GM12878 (cell line): ENCODE data around the gene ADAMTSL3. TPM values are rescaled to one million over a fixed set of nuclear protein-coding genes. Genes with fewer than 3 reads are reported as not detected.

Experiments used
- ATAC-seq: fragments of 200-7000 bp; cut with Tn5 transposase; 3 replicates; pipeline ENCODE4 v1.9.1; 2020; ENCODE audit warnings: mild to moderate bottlenecking, moderate library complexity
- BruUV-seq: library from RNA; stranded (reverse); fragments of 400-500 nt; replicated peaks from 2 replicates; lab custom pipeline; 2021; lab: Mats Ljungman, UMichigan
- CTCF ChIA-PET: fragments of 300-600 bp; sonication (Branson Sonifier 250); formaldehyde crosslinking; extraction: SDS; loops from one replicate; lab custom pipeline; 2021; ENCODE audit warnings: inconsistent platforms; lab: Yijun Ruan, JAX
- POLR2A ChIA-PET: fragments of 350-600 bp; formaldehyde crosslinking; extraction: SDS; loops from one replicate; lab custom pipeline; 2021; ENCODE audit warnings: inconsistent platforms; lab: Charles Lee
- RAD21 ChIA-PET: fragments of 300-600 bp; sonication (Branson Sonifier 250); formaldehyde crosslinking; loops from one replicate; lab custom pipeline; 2023; ENCODE audit warnings: antibody characterized with exemption; ENCODE audit not compliant: unreplicated experiment; lab: Charles Lee
- SMC1A ChIA-PET: fragments of 300-600 bp; sonication (Branson Sonifier 250); formaldehyde crosslinking; loops from one replicate; lab custom pipeline; 2023; ENCODE audit not compliant: unreplicated experiment, uncharacterized antibody; lab: Charles Lee
- DNase-seq: peaks from one replicate; pipeline ENCODE4 v3.0.0-alpha.2; 2011; ENCODE audit warnings: low read depth, low spot score
- FAIRE-seq: peaks from 3 replicates; lab custom pipeline; 2011; peaks lifted over from hg19 to GRCh38; lab: Jason Lieb, UNC
- H2AFZ ChIP-seq: 2 replicates; pipeline ENCODE4 v1.6.0; 2011; ENCODE audit warnings: low read depth, low read length, control low read depth; ENCODE audit not compliant: control insufficient read depth
- H3K27ac ChIP-seq: 2 replicates; pipeline ENCODE4 v1.5.1; 2011; ENCODE audit warnings: control low read depth; ENCODE audit not compliant: control insufficient read depth, insufficient read depth
- H3K27me3 ChIP-seq, 2 experiments: replicated peaks in 1 of 2; 2 replicates each; pipeline versions ENCODE4 v1.6.0 to v1.6.1; 2011; ENCODE audit warnings: low read length in 1 of 2; ENCODE audit not compliant: control insufficient read depth in 2 of 2, insufficient read depth in 2 of 2
- H3K36me3 ChIP-seq, 2 experiments: 2 replicates each; pipeline ENCODE4 v1.5.1; 2011; ENCODE audit warnings: low read length in 1 of 2; ENCODE audit not compliant: control insufficient read depth in 2 of 2, insufficient read depth in 2 of 2
- H3K4me1 ChIP-seq: 2 replicates; pipeline ENCODE4 v1.6.1; 2011; ENCODE audit warnings: mild to moderate bottlenecking, low read length, moderate library complexity, mixed read lengths; ENCODE audit not compliant: control insufficient read depth, insufficient read depth
- H3K4me2 ChIP-seq: 2 replicates; pipeline ENCODE4 v1.6.0; 2011; ENCODE audit warnings: control low read depth; ENCODE audit not compliant: control insufficient read depth, insufficient read depth
- H3K4me3 ChIP-seq: fragments of 200-600 bp; sonication (generic); 2 replicates; pipeline ENCODE4 v1.5.1; 2016
- H3K79me2 ChIP-seq: 2 replicates; pipeline ENCODE4 v1.6.0; 2011; ENCODE audit warnings: low read length; ENCODE audit not compliant: control insufficient read depth, insufficient read depth
- H3K9ac ChIP-seq: 2 replicates; pipeline ENCODE4 v1.8.0; 2011; ENCODE audit warnings: low read length, control low read depth, mixed read lengths; ENCODE audit not compliant: control insufficient read depth, insufficient read depth
- H3K9me3 ChIP-seq: replicated peaks from 3 replicates; pipeline ENCODE4 v1.5.1; 2011; ENCODE audit warnings: mild to moderate bottlenecking, low read length; ENCODE audit not compliant: control insufficient read depth, insufficient read depth
- H4K20me1 ChIP-seq: 2 replicates; pipeline ENCODE4 v1.6.0; 2011; ENCODE audit not compliant: control insufficient read depth, insufficient read depth
- FOXK2 ChIP-seq: fragments of 450-650 bp; IDR thresholded peaks from 2 replicates; pipeline ENCODE4 v1.6.1; 2017; ENCODE audit warnings: mild to moderate bottlenecking, moderate library complexity
- FOXM1 ChIP-seq: IDR thresholded peaks from 2 replicates; pipeline ENCODE4 v1.6.1; 2012; ENCODE audit warnings: low read depth, mild to moderate bottlenecking, inconsistent platforms, low read length, moderate library complexity
- IRF5 ChIP-seq: fragments of 450-650 bp; IDR thresholded peaks from 2 replicates; pipeline ENCODE4 v1.6.1; 2017; ENCODE audit warnings: borderline replicate concordance
- NR2C1 ChIP-seq: fragments of 450-650 bp; IDR thresholded peaks from 2 replicates; pipeline ENCODE4 v1.6.1; 2017; ENCODE audit warnings: antibody characterized with exemption, mild to moderate bottlenecking, moderate library complexity
- PKNOX1 ChIP-seq: fragments of 450-650 bp; IDR thresholded peaks from 2 replicates; pipeline ENCODE4 v1.6.1; 2016; ENCODE audit warnings: mild to moderate bottlenecking
- STAT3 ChIP-seq: IDR thresholded peaks from 2 replicates; pipeline ENCODE4 v1.6.1; 2011; ENCODE audit warnings: low read depth, low read length, improper control_type of control experiment
- SUZ12 ChIP-seq: fragments of 200-600 bp; sonication (generic); IDR thresholded peaks from one replicate; pipeline ENCODE4 v1.6.1; 2018; ENCODE audit warnings: antibody characterized with exemption, mild to moderate bottlenecking; ENCODE audit not compliant: unreplicated experiment
- USF1 ChIP-seq: IDR thresholded peaks from 2 replicates; pipeline ENCODE4 v1.6.1; 2011; ENCODE audit warnings: borderline replicate concordance, low read depth, mild to moderate bottlenecking, moderate library complexity, mixed read lengths, low read length; ENCODE audit not compliant: insufficient read depth; ENCODE audit errors: extremely low read length
- WRNIP1 ChIP-seq: IDR thresholded peaks from 2 replicates; pipeline ENCODE4 v1.6.1; 2011; ENCODE audit warnings: low read depth, low read length, improper control_type of control experiment, borderline replicate concordance
- ZBTB11 ChIP-seq: fragments of 450-650 bp; formaldehyde crosslinking; IDR thresholded peaks from 2 replicates; pipeline ENCODE4 v1.5.0; 2022; ENCODE audit warnings: mild to moderate bottlenecking, missing genetic modification characterization
- in situ Hi-C: fragments of 300-500 bp; cut with MboI; formaldehyde crosslinking; loops from 9 replicates; pipeline ENCODE4 v1.14.3; 2018; ENCODE audit warnings: mixed read lengths
- intact Hi-C: fragments of 100-400 bp; cut with micrococcal nuclease; formaldehyde crosslinking; loops from one replicate; pipeline ENCODE4 v1.14.2; 2022; ENCODE audit not compliant: unreplicated experiment
- polyA plus RNA-seq, 11 experiments: library from polyadenylated mRNA; depleted of rRNA in 4 of 11; unstranded in 6 of 11; stranded (reverse) in 5 of 11; fragments of >200 nt; fragmentation: Nextera tagmentation in 4 of 11; fragmentation: Illumina TruSeq in 1 of 11; extraction: Ambion mirVana in 4 of 11; extraction: Trizol in 1 of 11; gene quantifications; 1 replicate in 1 of 11; 2 replicates in 10 of 11; pipeline versions ENCODE4 v1.2.1 to v1.2.3, GENCODE V29; 2011 to 2016; ENCODE audit warnings: inconsistent platforms in 2 of 11, missing spikeins in 2 of 11, low read depth in 1 of 11
- total RNA-seq, 4 experiments: library from RNA; depleted of rRNA in 3 of 4; stranded (reverse); fragments of >200 nt in 3 of 4; fragmentation: Illumina TruSeq in 1 of 4; extraction: Trizol in 1 of 4; gene quantifications; 2 replicates each; pipeline versions ENCODE4 v1.2.1 to v1.2.3, GENCODE V29; 2013 to 2021

Gene ADAMTSL3
- total and polyA plus RNA-seq, 10 of the 15 experiments (the other 5 are each of a cell fraction or from before 2014, with no cell fraction given), result 0.01 to 0.28 (median 0.13) TPM

GRCh38 chr15:83695901-83696425, 42.0 kb downstream of the ADAMTSL3 start (continued):
- TF ChIP-seq PKNOX1 (no peak), FOXM1 (no peak), SUZ12 (no peak), IRF5 (no peak), WRNIP1 (no peak), USF1 (no peak)

- Histone ChIP-seq H3K79me2 (no peaks in the 10 kb centered on the region), H3K27me3 (no peaks in the 10 kb centered on the region), H3K4me2 (no peak overlapping the region), H3K36me3 (no peaks in the 10 kb centered on the region), H3K27ac (no peak overlapping the region), H3K4me1 (no peaks in the 10 kb centered on the region), H2AFZ (no peak overlapping the region), H3K4me3 (no peak overlapping the region), H4K20me1 (no peaks in the 10 kb centered on the region), H3K9ac (no peak overlapping the region), H3K9me3 (no peaks in the 10 kb centered on the region; the same call in 2 of the 3 replicates)
- SMC1A ChIA-PET, result no interaction called here
- in situ Hi-C loops, result no loop called here
- no TSS peak for BruUV-seq
- ATAC-seq (no peak), FAIRE-seq (no peak), DNase-seq (no peak)
- RAD21 ChIA-PET, result no interaction called here
- TF ChIP-seq ZBTB11 (CRISPR knock-in tag) (no peak), FOXK2 (no peak), STAT3 (no peak), NR2C1 (no peak)
- POLR2A ChIA-PET, result no interaction called here
- CTCF ChIA-PET, result interaction anchor here (1.4 kb wide), 1 partner anchor 277 kb away, joined by 4 read pairs; no protein-coding TSS in a partner anchor
- intact Hi-C loops, result no loop called here
Measured at GRCh38 chr15:83697716-83698115, 43.8 kb downstream of the ADAMTSL3 start.
